ENCODE data around the gene CFAP61. TPM values are rescaled to one million over a fixed set of nuclear protein-coding genes. Genes with fewer than 3 reads are reported as not detected.

Gene CFAP61
- polyA plus RNA-seq, 1 of the 3 experiments (the other 2 are of a cell fraction) = 0.26 TPM

GRCh38 chr20:20299904-20300303 lies 247.6 kb downstream of the CFAP61 start (continued):
- TF ChIP-seq USF1 (IDR thresholded peaks at IDR 0.05; ENCODE audit: borderline replicate concordance, low read depth) = no peak
- TF ChIP-seq USF2 (IDR thresholded peaks at IDR 0.05; ENCODE audit: borderline replicate concordance, low read depth, low read length) = no peak
- no peak for TF ChIP-seq FOSL2 (IDR thresholded peaks at IDR 0.05; ENCODE audit: borderline replicate concordance, low read depth)
- TF ChIP-seq MAX (IDR thresholded peaks at IDR 0.05; ENCODE audit: low read depth) = no peak

GRCh38 chr20:20303320-20303719 lies 251.0 kb downstream of the CFAP61 start:
- Histone ChIP-seq H3F3A (replicated peaks; ENCODE audit: insufficient read depth) (no peaks in the 10 kb centered on the region), H3K4me1 (ENCODE audit: control insufficient read depth in 1 of 2, insufficient read depth in 2 of 2, low read depth in 1 of 2, low read length in 1 of 2) (no peaks in the 10 kb centered on the region), H3K9me2 (no peaks in the 10 kb centered on the region), H4K20me1 (ENCODE audit: insufficient read depth) (no peaks in the 10 kb centered on the region), H2AFZ (ENCODE audit: low read depth) (no peak overlapping the region), H3K9ac (no peak overlapping the region), H3K79me2 (ENCODE audit: insufficient read depth) (no peaks in the 10 kb centered on the region), H3K27ac (ENCODE audit: low read depth in 2 of 2, low read length in 1 of 2) (no peak overlapping the region), H3K4me2 (no peak overlapping the region), H3K36me3 (replicated peaks in 1 of 2; ENCODE audit: control insufficient read depth in 1 of 2, insufficient read depth in 2 of 2, low read length in 1 of 2) (no peaks in the 10 kb centered on the region), H3K9me3 (no peaks in the 10 kb centered on the region), H3K27me3 (ENCODE audit: insufficient read depth) (no peaks in the 10 kb centered on the region), H3K4me3 (ENCODE audit: low read depth in 2 of 2, low read length in 1 of 2) (no peak overlapping the region)
- WGBS (ENCODE audit: low lambda C conversion rate) = 39% methylated on average over 7 of the region's 12 CpGs
- CTCF ChIA-PET = no interaction called here
- TF ChIP-seq NFIC (IDR thresholded peaks at IDR 0.05; ENCODE audit: borderline replicate concordance) (no peak), NRF1 (IDR thresholded peaks at IDR 0.05; ENCODE audit: low read depth, low read length) (no peak), POLR2AphosphoS5 (IDR thresholded peaks at IDR 0.05; ENCODE audit: low read depth, low read length) (no peak), JUND (IDR thresholded peaks at IDR 0.05) (no peak), RFX5 (IDR thresholded peaks at IDR 0.05; ENCODE audit: low read length) (no peak), FOXM1 (IDR thresholded peaks at IDR 0.05; ENCODE audit: low read depth) (no peak), USF1 (IDR thresholded peaks at IDR 0.05; ENCODE audit: borderline replicate concordance, low read depth) (no peak), TCF12 (IDR thresholded peaks at IDR 0.05) (no peak), FOXJ3 (CRISPR knock-in tag; IDR thresholded peaks at IDR 0.05) (no peak), IRF3 (IDR thresholded peaks at IDR 0.05; ENCODE audit: low read depth, low read length) (no peak), EZH2phosphoT487 (IDR thresholded peaks at IDR 0.05; ENCODE audit: borderline replicate concordance, low read depth) (no peak), TAF1 (IDR thresholded peaks at IDR 0.05; ENCODE audit: borderline replicate concordance, low read depth, low read length) (no peak), CTCF (IDR thresholded peaks at IDR 0.05) (no peak), ZBTB33 (IDR thresholded peaks at IDR 0.05; ENCODE audit: borderline replicate concordance, low read depth) (no peak), MAX (IDR thresholded peaks at IDR 0.05; ENCODE audit: low read depth) (no peak), MXI1 (IDR thresholded peaks at IDR 0.05; ENCODE audit: low read depth, low read length) (no peak), CHD2 (IDR thresholded peaks at IDR 0.05; ENCODE audit: low read length, partially characterized antibody) (no peak), RXRA (IDR thresholded peaks at IDR 0.05; ENCODE audit: borderline replicate concordance, low read depth) (no peak), SMC3 (IDR thresholded peaks at IDR 0.05; ENCODE audit: low read depth, low read length) (no peak), SIN3A (IDR thresholded peaks at IDR 0.05; ENCODE audit: borderline replicate concordance, low read depth, low read length) (no peak)
- no peak for DNase-seq
- POLR2A ChIA-PET = no interaction called here
